H9 (cell line): Measurements from ENCODE around the gene COL4A1. TPM values are rescaled to one million over a fixed set of nuclear protein-coding genes. Genes with fewer than 3 reads are reported as not detected.

ENCODE experiments used
- DNase-seq: peaks from one replicate; pipeline ENCODE4 v3.0.0-alpha.2; 2017
- H2AFZ ChIP-seq: one replicate; pipeline ENCODE4 v1.6.1; 2013; ENCODE audit warnings: mild to moderate bottlenecking, low read length, control low read depth, moderate library complexity
- H2AK5ac ChIP-seq: 2 replicates; pipeline ENCODE4 v1.6.1; 2013; ENCODE audit warnings: low read length, control low read depth, mixed read lengths; ENCODE audit not compliant: insufficient read length
- H2BK120ac ChIP-seq: one replicate; pipeline ENCODE4 v1.6.1; 2013; ENCODE audit warnings: low read depth, mild to moderate bottlenecking, low read length, control low read depth, inconsistent platforms; ENCODE audit not compliant: poor library complexity, severe bottlenecking
- H2BK12ac ChIP-seq: 2 replicates; pipeline ENCODE4 v1.6.1; 2013; ENCODE audit warnings: low read length, control low read depth, mixed read lengths, low read depth; ENCODE audit not compliant: insufficient read length
- H2BK15ac ChIP-seq: 2 replicates; pipeline ENCODE4 v1.6.1; 2013; ENCODE audit warnings: low read depth, low read length, control low read depth
- H2BK20ac ChIP-seq: one replicate; pipeline ENCODE4 v1.6.1; 2013; ENCODE audit warnings: low read depth, mild to moderate bottlenecking, low read length, control low read depth, inconsistent platforms; ENCODE audit not compliant: poor library complexity, severe bottlenecking
- H2BK5ac ChIP-seq: 2 replicates; pipeline ENCODE4 v1.6.1; 2013; ENCODE audit warnings: low read length, control low read depth, mixed read lengths; ENCODE audit not compliant: insufficient read length
- H3K14ac ChIP-seq: 2 replicates; pipeline ENCODE4 v1.6.1; 2013; ENCODE audit warnings: low read length, control low read depth; ENCODE audit not compliant: insufficient read depth
- H3K18ac ChIP-seq: 2 replicates; pipeline ENCODE4 v1.6.1; 2013; ENCODE audit warnings: low read depth, mild to moderate bottlenecking, mixed read lengths, low read length, control low read depth; ENCODE audit not compliant: insufficient read length
- H3K23ac ChIP-seq: 2 replicates; pipeline ENCODE4 v1.6.1; 2013; ENCODE audit warnings: low read length, control low read depth, mixed read lengths, low read depth; ENCODE audit not compliant: insufficient read length
- H3K23me2 ChIP-seq: 2 replicates; pipeline ENCODE4 v1.6.1; 2013; ENCODE audit warnings: low read depth, mild to moderate bottlenecking, mixed read lengths, low read length, control low read depth; ENCODE audit not compliant: insufficient read length, poor library complexity, severe bottlenecking
- H3K27ac ChIP-seq: 2 replicates; pipeline ENCODE4 v1.5.1; 2013; ENCODE audit warnings: low read length, control low read depth, mixed read lengths, low read depth; ENCODE audit not compliant: insufficient read length
- H3K27me3 ChIP-seq: 2 replicates; pipeline ENCODE4 v1.6.1; 2013; ENCODE audit warnings: low read length, control low read depth, inconsistent platforms; ENCODE audit not compliant: insufficient read depth
- H3K4ac ChIP-seq: 2 replicates; pipeline ENCODE4 v1.6.1; 2013; ENCODE audit warnings: low read depth, mild to moderate bottlenecking, control low read depth, inconsistent platforms, low read length, moderate library complexity
- H3K4me1 ChIP-seq: 2 replicates; pipeline ENCODE4 v1.6.1; 2013; ENCODE audit warnings: low read length, control low read depth, inconsistent platforms; ENCODE audit not compliant: insufficient read depth
- H3K4me2 ChIP-seq: 2 replicates; pipeline ENCODE4 v1.6.1; 2013; ENCODE audit warnings: low read length, control low read depth, mixed read lengths; ENCODE audit not compliant: insufficient read length, insufficient read depth
- H3K56ac ChIP-seq: 2 replicates; pipeline ENCODE4 v1.6.1; 2013; ENCODE audit warnings: low read depth, mild to moderate bottlenecking, mixed read lengths, low read length, control low read depth; ENCODE audit not compliant: insufficient read length
- H3K79me1 ChIP-seq: 2 replicates; pipeline ENCODE4 v1.6.1; 2013; ENCODE audit warnings: low read depth, mild to moderate bottlenecking, moderate library complexity, low read length, control low read depth, inconsistent platforms; ENCODE audit not compliant: insufficient read depth, poor library complexity, severe bottlenecking
- H3K79me2 ChIP-seq: 2 replicates; pipeline ENCODE4 v1.6.1; 2013; ENCODE audit warnings: low read length, control low read depth, inconsistent platforms; ENCODE audit not compliant: insufficient read depth
- H3K9ac ChIP-seq: 2 replicates; pipeline ENCODE4 v1.6.1; 2013; ENCODE audit warnings: low read length, control low read depth, mixed read lengths; ENCODE audit not compliant: insufficient read length; ENCODE audit errors: extremely low read depth
- H3K9me3 ChIP-seq: one replicate; pipeline ENCODE4 v1.6.1; 2013; ENCODE audit warnings: low read depth, low read length, inconsistent platforms; ENCODE audit not compliant: control insufficient read depth
- H3T11ph ChIP-seq: one replicate; pipeline ENCODE4 v1.6.1; 2013; ENCODE audit warnings: mild to moderate bottlenecking, low read length, control low read depth, inconsistent platforms
- H4K20me1 ChIP-seq: one replicate; pipeline ENCODE4 v1.6.1; 2013; ENCODE audit not compliant: control insufficient read depth, insufficient read length, insufficient read depth
- H4K5ac ChIP-seq: 2 replicates; pipeline ENCODE4 v1.6.1; 2013; ENCODE audit warnings: low read depth, mild to moderate bottlenecking, mixed read lengths, low read length, control low read depth; ENCODE audit not compliant: insufficient read length
- H4K8ac ChIP-seq: replicated peaks from 2 replicates; pipeline ENCODE4 v1.6.1; 2013; ENCODE audit warnings: low read length, control low read depth, mixed read lengths, low read depth; ENCODE audit not compliant: insufficient read length
- H4K91ac ChIP-seq: 2 replicates; pipeline ENCODE4 v1.6.1; 2013; ENCODE audit warnings: low read depth, mild to moderate bottlenecking, moderate library complexity, mixed read lengths, low read length, control low read depth; ENCODE audit not compliant: insufficient read length
- H3K27ac Mint-ChIP-seq, 3 experiments: 2 replicates in 2 of 3; 3 replicates in 1 of 3; pipeline ENCODE4 v1.8.0; 2020 to 2021; ENCODE audit warnings: mixed read lengths in 3 of 3, mild to moderate bottlenecking in 1 of 3, moderate library complexity in 1 of 3
- H3K27me3 Mint-ChIP-seq: 2 replicates; pipeline ENCODE4 v1.8.0; 2021; ENCODE audit warnings: low read depth, mild to moderate bottlenecking, moderate library complexity, mixed read lengths
- H3K36me3 Mint-ChIP-seq, 3 experiments: 2 replicates in 2 of 3; 3 replicates in 1 of 3; pipeline ENCODE4 v1.8.0; 2020 to 2021; ENCODE audit warnings: low read depth in 3 of 3, mixed read lengths in 3 of 3; ENCODE audit not compliant: insufficient read depth in 1 of 3
- H3K4me1 Mint-ChIP-seq, 2 experiments: 2 replicates each; pipeline ENCODE4 v1.8.0; 2020; ENCODE audit warnings: mixed read lengths in 2 of 2
- H3K4me3 Mint-ChIP-seq, 2 experiments: 2 replicates in 1 of 2; 3 replicates in 1 of 2; pipeline ENCODE4 v1.8.0; 2020 to 2021; ENCODE audit warnings: mild to moderate bottlenecking in 2 of 2, mixed read lengths in 2 of 2, moderate library complexity in 1 of 2
- H3K9me3 Mint-ChIP-seq, 2 experiments: 2 replicates in 1 of 2; 3 replicates in 1 of 2; pipeline ENCODE4 v1.8.0; 2020; ENCODE audit warnings: mild to moderate bottlenecking in 2 of 2, mixed read lengths in 2 of 2, moderate library complexity in 1 of 2
- WGBS: extraction: QIAGEN DNeasy Blood & Tissue Kit; methylation state at CpG from one replicate; pipeline ENCODE4 v1.1.7; 2013; ENCODE audit warnings: missing lambda C conversion rate, low lambda C conversion rate, mixed read lengths; ENCODE audit not compliant: insufficient read length; ENCODE audit errors: extremely low coverage; 5-methylcytosine and 5-hydroxymethylcytosine counted together
- total RNA-seq: library from RNA; stranded (reverse); gene quantifications from 2 replicates; pipeline ENCODE4 v1.2.1, GENCODE V29; 2021
- TF ChIP-seq, protein P1 (sequence below): fragments of 200-600 bp; sonication (generic); conservative IDR thresholded peaks from 3 replicates; pipeline ENCODE4 v1.8.0; 2021; ENCODE audit warnings: antibody characterized with exemption, mild to moderate bottlenecking

The COL4A1 gene
- total RNA-seq, 1 experiment from 2014 or later: 73.1 TPM

GRCh38 chr13:110286833-110287819, 19.8 kb downstream of the COL4A1 start:
- H3K27me3 Mint-ChIP-seq: no peaks in the 10 kb centered on the region; the same call in 1 of the 2 replicates
- Histone ChIP-seq H3K14ac (no peak overlapping the region), H2BK5ac (no peak overlapping the region), H2BK15ac (no peak overlapping the region), H3K27me3 (no peaks in the 10 kb centered on the region), H3K9ac (no peak overlapping the region), H3K27ac (no peak overlapping the region), H3K4ac (no peak overlapping the region), H3K56ac (no peak overlapping the region), H2BK120ac (no peak overlapping the region), H3K23me2 (no peaks in the 10 kb centered on the region), H2AK5ac (no peak overlapping the region), H3K79me1 (no peaks in the 10 kb centered on the region), H3K9me3 (no peaks in the 10 kb centered on the region), H4K5ac (no peak overlapping the region), H3K4me2 (no peak overlapping the region), H3T11ph (no peak overlapping the region), H3K23ac (no peak overlapping the region), H4K91ac (no peak overlapping the region), H4K8ac (no peak overlapping the region), H2BK12ac (no peak overlapping the region), H2BK20ac (no peak overlapping the region), H2AFZ (no peak overlapping the region), H3K79me2 (no peaks in the 10 kb centered on the region; the same call in 1 of the 2 replicates), H3K18ac (no peak overlapping the region), H3K4me1 (no peaks in the 10 kb centered on the region), H4K20me1 (no peaks in the 10 kb centered on the region)
- no CpG with 5 or more reads among the region's 21 CpGs for WGBS
- H3K27ac Mint-ChIP-seq: peak overlapping the region in 1 of 3 experiments; percentile 35; a peak in 1 of 7 replicates
- no peak overlapping the region for H3K4me3 Mint-ChIP-seq
- H3K36me3 Mint-ChIP-seq: peaks cover 0 to 3% (median 0%) of the 10 kb centered on the region in 3 experiments; a peak in 5 of 7 replicates
- DNase-seq: no peak
- H3K4me1 Mint-ChIP-seq: peaks cover 3% of the 10 kb centered on the region in 2 experiments; a peak in 2 of 4 replicates
- TF ChIP-seq, protein P1, sequence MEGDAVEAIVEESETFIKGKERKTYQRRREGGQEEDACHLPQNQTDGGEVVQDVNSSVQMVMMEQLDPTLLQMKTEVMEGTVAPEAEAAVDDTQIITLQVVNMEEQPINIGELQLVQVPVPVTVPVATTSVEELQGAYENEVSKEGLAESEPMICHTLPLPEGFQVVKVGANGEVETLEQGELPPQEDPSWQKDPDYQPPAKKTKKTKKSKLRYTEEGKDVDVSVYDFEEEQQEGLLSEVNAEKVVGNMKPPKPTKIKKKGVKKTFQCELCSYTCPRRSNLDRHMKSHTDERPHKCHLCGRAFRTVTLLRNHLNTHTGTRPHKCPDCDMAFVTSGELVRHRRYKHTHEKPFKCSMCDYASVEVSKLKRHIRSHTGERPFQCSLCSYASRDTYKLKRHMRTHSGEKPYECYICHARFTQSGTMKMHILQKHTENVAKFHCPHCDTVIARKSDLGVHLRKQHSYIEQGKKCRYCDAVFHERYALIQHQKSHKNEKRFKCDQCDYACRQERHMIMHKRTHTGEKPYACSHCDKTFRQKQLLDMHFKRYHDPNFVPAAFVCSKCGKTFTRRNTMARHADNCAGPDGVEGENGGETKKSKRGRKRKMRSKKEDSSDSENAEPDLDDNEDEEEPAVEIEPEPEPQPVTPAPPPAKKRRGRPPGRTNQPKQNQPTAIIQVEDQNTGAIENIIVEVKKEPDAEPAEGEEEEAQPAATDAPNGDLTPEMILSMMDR: no peak
- H3K9me3 Mint-ChIP-seq: no peaks in the 10 kb centered on the region
